GM12872 (cell line): ENCODE results near the gene TNRC18.

Source experiments
- TF ChIP-seq, protein P1 (sequence below): IDR thresholded peaks from 3 replicates; pipeline ENCODE4 v1.5.1; 2011; ENCODE audit warnings: low read depth, mild to moderate bottlenecking, low read length, moderate library complexity; ENCODE audit not compliant: insufficient read depth

TNRC18 gene

DNA sequence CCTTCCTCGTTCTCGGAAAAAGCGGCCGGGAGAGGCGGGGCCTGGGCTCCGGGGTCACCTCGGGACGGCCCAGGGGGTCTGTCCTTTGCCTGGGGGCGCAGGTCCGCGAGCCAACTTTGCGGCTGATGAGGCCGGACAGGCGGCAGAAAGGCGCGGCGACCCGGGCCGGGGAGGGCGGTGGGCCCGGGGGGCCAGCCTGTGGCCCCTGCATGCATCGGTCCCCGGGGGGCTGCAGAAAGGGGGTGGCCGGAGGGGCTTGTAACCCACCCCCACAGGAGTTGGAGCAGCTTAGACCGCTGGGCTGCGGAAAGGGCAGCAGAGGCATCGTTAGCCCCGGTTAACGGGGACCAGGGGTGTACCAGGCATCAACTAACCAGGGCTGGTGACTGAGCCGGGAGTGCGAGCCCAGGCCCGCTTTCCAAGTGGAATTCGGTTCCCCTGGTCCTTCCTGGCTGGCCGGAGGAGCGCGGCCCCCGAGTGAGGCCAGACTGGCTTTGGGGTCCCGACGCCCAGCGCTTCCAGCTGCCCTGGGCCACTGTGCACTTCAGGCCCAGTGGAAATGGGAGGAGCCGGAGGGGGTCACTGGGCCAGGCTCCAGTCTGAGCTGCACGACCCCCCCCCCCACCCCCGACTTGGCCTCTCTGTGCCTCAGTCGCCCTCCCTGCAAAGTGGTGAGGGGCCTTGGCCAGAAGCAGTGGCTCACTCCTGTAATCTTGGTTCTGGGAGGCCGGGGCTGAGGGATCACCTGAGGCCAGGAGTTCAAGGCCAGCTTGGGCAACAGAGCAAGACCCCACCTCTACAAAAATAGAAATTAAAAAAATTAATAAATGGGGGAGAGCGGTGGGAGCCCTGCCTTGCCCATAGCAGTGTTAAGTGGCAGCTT lies 140.0 kb downstream of the TNRC18 start:
- TF ChIP-seq, protein P1, sequence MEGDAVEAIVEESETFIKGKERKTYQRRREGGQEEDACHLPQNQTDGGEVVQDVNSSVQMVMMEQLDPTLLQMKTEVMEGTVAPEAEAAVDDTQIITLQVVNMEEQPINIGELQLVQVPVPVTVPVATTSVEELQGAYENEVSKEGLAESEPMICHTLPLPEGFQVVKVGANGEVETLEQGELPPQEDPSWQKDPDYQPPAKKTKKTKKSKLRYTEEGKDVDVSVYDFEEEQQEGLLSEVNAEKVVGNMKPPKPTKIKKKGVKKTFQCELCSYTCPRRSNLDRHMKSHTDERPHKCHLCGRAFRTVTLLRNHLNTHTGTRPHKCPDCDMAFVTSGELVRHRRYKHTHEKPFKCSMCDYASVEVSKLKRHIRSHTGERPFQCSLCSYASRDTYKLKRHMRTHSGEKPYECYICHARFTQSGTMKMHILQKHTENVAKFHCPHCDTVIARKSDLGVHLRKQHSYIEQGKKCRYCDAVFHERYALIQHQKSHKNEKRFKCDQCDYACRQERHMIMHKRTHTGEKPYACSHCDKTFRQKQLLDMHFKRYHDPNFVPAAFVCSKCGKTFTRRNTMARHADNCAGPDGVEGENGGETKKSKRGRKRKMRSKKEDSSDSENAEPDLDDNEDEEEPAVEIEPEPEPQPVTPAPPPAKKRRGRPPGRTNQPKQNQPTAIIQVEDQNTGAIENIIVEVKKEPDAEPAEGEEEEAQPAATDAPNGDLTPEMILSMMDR: no peak

DNA sequence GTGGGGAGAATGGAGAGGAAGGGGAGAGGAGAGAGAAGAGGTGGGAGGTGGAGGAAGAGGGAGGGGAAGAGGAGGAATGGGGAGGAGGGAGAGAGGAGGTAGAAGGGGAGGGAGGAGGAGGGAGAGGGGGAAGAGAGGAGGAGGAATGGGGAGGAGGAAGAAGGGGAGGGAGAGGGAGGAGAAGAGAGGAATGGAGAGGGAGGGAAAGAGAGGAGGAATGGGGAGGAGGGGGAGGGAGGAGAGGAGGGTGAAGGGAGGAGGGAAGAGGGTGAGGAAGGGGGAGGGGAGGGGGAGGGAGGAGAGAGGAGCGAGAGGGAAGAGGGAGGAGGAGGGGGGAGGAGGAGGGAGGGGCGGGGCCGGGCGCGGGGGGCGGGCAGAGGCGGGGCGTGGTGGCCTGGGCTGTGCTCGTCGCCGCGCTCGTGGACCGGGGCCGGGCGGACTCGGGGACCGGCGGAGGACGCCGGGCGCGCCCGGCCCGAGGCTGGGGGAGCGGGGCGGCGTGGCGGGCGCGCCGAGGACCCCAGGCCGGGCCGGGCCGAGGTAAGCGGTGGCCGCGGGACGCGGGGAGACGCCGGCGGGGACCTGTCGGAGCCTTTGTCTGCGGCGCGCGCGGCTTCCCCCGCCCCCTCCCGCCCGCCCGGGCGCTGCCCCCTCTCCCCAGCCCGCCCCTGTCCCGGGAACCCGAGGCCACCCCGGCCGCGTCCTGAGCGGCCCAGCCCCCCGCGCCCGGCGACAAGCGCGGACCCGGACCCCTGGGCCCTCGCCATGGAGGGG lies 140.9 kb downstream of the TNRC18 start, which contains the start of gene SLC29A4:
SLC29A4 (plus strand) TSS at position 401 of the 774 bp plus-strand sequence. CDS start 4,874 bp downstream, outside the sequence.
- TF ChIP-seq, protein P1: no peak

DNA sequence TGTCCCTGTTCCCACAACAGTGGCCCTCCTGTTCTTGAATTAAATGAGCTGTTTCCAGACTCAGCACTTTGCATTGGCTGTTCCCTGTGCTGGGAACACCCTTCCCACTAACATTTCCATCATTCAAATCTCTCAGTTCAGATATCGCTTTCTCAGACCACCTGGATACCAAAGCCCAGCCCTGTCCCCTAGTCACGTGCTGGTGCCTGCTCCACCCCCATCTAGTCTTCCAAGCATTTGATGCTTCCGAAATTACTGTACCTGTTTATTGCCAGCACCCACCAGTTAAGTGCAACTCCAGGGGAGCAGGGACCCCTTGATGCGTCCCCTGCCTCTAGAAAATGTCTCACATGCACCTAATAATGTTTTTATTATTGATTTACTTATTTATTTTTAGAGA lies 143.9 kb downstream of the TNRC18 start:
- TF ChIP-seq, protein P1: no peak

DNA sequence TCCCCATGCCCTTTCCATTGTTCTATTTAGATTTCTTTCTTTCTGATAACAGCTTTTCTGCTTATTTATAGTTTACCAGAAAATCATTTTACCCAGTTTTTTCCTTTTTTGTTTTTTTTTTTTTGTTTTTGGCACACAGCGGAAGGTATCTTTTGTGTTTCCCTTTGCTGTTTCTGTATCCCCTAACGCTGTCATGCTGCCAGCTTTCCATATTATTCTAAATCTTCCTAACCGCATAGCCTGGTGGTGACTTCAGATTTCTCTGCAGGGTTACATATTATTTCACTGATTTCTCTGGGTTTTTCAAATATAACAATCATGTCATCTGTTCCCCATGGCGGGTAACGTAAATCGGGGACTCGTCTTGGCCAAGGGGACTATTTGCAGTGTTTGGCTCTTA lies 144.9 kb downstream of the TNRC18 start:
- TF ChIP-seq, protein P1: no peak

DNA sequence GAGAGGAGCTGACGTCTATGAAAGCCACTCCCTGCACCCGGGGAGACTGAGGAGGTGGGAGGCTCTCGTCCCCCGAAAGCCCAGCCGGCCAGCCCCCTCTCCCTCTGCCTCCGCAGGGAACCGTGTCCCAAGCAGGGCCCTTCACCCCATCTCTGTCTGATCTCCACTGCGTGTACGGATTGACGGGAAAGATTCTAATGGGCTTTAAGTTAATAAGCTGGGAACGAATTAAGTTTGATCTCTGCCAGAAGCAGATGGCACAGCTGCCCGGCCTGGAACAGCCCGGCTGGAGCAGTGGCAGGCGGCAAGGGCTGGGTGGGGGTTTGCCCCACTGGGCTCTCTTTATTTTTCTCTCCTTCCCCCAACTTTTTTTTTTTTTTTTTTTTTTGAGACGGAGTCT lies 147.0 kb downstream of the TNRC18 start:
- TF ChIP-seq, protein P1: no peak

DNA sequence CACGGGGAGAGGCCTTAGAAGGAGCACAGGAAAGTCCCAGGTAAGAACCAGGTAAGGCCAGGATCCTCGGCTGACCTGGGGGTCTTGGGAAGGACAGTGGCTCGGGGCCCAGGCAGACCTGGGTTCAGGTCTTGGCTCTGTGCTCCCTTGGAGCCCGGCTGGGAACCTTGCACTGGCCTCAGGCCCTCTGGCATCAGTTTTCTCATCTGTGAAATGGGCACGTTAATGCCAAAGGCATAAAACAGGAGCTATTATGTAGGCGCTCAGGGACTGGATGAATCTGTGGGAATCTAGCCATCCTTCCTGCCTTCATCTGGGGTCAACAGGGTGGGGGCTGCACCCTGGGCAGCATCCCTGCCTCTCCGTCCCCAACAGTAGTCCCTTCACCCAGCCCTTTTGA lies 149.2 kb downstream of the TNRC18 start:
- TF ChIP-seq, protein P1: no peak

DNA sequence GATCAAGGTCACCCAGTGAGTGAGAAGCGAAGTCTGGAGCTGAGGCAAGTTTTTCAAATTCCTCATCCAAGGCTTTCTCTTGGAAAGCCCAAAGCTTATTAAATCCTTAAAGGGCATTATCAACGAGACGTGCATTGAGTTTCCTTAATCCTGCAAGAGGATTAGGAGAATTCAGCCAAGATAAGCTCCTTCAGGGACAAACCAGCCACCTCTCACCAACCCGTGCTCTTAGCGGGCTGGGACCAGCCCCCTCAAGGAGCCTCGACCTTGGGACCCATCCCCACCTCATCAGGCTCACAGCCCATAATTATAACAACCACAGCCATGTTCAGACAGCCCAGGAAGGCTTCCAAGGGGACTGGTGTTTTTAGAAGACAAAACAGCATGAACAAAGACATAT lies 152.8 kb downstream of the TNRC18 start:
- TF ChIP-seq, protein P1: no peak
